Upper lobe of left lung (tissue), 4 donors: ENCODE data around the gene LYPLA2.

Experiments
- CTCF ChIP-seq, 6 experiments: fragments of 450-650 bp in 4 of 6; fragments of 200-600 bp in 2 of 6; sonication (generic) in 2 of 6; IDR thresholded peaks; one replicate each; pipeline ENCODE4 v1.5.1; 2016 to 2019; ENCODE audit warnings: antibody characterized with exemption in 6 of 6
- EP300 ChIP-seq, 4 donors: sonication (generic); formaldehyde crosslinking; IDR thresholded peaks; one replicate each; pipeline ENCODE4 v1.5.1; 2017; ENCODE audit warnings: antibody characterized with exemption in 4 of 4, control low read depth in 2 of 4

DNA sequence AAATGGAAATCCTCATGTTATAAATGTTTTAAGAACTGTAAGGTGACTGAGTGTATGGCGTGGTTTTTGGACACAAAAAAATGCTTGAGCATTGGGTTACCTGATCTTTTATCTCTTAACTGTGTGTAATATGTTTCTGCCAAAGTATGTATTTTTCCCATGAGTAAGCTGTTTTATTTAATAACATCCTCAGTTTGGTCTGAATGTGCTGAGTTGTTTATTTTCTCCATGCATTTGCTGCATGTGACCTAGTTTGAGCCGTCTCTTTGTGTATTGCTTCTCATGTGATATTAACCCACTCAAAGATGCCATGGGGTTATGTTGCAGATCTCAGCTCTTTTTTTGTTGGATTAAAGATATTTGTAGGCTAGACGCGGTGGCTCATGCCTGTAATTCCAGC lies 6.1 kb upstream of the LYPLA2 start:
- TF ChIP-seq CTCF (IDR thresholded peaks at IDR 0.05) (no peak), EP300 (IDR thresholded peaks at IDR 0.05) (no peak)
